NCI-H82 (cell line): Measurements from ENCODE around the gene RPS8.
"Not testable (repeated sequence)": the region's sequence is repeated elsewhere in the genome, so short reads cannot be mapped to it uniquely, and the experiment has no call there.

Source experiments
- DNase-seq: peaks from one replicate; lab custom pipeline; 2025; lab: John Stamatoyannopoulos, UW

The RPS8 gene

GRCh38 chr1:44820328-44821239 lies 45.2 kb downstream of the RPS8 start:
- no peak for DNase-seq

DNA sequence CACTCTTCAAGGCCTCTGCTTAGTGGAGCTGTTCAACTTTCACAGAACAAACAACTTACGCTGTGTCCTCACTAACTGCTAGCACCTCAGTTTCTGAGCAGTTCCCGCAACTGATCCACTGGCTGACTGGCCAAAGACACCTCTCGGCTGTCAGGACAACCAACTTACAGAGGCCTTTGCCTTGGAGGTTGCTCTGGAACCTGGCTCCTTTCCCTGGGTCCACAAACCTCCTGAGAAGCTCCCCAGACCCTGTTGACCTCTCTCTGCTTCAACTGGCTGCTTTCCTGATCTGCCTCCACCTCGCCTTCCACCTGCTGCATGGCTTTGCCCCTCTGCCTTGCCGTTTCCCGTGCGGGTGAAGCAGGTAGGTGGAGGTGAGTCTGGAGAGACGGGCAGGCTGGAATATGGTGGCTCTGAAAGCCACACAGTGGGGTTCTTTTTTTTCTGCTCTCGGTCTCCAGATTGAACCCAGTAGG lies 45.9 kb downstream of the RPS8 start:
- DNase-seq: no peak

- DNase-seq: no peak
Measured at GRCh38 chr1:44822131-44822701, 46.9 kb downstream of the RPS8 start.

DNA sequence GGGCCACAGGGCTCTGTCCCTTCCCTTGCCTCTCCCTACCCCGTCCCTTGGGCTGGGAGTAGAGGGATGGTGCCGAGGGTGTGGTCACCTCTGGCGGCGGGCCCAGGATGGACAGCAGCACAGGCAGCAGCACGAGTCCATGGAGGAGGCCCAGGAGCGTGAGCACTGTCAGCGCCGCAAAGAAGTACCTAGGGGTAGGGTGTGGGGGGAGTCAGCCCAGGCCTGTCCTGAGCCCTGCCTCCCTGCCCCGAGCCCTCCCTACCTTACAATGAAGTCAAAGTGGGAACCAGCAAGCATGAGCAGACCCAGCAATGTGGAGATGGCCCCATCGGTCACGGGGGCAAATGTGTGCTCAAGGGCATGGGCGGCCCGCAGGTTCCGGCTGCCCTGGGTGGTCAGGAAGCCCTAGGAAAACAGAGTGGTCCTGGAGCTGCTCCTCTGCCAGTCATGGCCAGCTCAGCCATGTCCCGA lies 47.7 kb downstream of the RPS8 start:
- no peak for DNase-seq

DNA sequence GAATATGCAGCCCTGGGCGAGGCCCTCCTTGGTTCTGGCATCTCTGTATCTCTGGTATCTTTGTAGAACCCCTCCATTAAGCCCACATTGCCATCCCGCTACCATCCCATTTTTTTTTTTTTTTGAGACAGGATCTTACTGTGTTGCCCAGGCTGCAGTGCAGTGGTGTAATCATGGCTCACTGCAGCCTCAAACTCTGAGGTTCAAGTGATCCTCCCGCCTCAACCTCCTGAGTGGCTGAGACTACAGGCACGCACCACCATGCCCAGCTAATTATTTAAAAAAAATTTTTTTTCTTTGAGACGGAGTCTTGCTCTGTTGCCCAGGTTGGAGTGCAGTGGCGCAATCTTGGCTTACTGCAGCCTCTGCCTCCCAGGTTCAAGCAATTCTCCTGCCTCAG lies 49.1 kb downstream of the RPS8 start:
- DNase-seq: not testable (repeated sequence)

DNA sequence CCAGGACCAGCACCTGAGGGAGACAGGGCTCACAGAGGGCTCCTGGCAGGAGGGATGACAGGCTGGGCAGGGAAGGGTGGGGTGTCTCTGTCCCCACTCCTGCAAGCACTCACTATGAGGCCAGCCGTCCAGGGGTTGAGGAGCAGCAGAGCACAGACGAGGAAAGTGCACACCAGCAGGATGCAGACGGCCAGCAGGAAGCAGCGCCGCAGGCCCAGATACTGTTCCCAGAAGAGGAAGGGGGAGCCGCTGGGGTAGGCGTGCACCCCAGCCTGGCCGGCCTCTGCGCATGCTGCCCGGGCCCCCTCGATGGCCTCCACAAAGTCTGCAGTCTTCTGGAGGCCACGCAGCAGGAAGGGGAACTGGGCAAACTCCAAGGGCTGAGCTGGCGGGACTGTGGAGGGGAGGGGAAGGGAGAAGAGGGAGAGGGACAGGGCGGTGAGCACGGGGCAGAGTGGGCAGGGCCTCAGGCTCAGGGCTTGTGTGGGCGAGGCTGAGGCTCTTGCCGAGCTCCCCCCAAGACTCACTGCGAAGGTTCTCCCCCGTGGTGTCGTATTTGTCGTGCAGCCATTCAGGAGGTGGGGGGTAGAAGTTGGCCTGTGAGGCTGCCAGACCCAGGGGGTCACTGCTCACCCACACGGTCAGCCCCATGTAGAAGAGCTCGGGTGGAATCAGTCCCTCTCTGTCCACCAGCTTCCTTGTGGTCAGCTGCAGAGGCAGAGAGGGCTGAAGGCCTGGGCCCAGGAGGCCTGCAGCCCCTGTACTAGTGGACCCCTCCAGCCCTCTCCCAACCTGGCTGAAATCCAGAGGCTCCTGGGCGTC lies 51.2 kb downstream of the RPS8 start:
- no peak for DNase-seq

DNA sequence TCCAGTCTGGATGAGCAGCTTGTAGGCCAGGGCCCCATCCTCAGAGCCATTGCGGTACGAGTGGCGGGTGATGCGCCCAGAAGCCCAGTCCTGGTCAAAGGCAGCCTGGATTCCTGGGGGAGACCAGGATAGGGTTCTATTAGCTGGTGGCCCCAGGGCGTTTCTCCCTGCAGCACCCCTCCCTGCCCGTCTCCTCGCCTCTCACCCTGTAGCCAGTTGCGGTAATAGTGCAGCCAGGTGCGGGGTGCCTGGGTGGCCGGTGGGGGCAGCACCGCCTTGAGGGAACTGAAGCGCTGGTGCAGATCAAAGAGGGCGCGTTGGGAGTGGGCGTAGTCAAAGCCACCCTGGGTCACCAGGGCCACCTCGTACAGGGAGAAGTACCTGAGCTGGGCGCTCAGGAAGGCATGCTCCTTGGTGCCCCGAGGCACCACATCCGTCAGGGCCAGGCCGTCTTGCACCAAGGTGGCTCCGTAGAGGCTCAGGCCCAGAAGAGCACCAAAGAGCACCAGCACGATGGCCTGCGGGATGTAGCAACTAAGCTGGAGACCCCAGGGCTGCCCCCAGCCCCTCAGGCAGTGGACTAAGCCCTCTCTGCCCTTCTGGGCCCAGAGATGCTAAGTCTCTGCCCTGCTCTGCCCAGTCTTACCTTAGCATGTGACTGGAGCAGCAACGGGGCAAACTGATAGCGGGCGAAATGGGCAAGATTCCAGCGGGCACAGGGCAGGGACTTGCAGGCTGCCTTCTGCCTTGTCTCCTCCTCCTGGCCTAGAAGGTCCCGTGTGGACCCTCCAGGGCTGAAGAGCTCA lies 52.1 kb downstream of the RPS8 start:
- no peak for DNase-seq

DNA sequence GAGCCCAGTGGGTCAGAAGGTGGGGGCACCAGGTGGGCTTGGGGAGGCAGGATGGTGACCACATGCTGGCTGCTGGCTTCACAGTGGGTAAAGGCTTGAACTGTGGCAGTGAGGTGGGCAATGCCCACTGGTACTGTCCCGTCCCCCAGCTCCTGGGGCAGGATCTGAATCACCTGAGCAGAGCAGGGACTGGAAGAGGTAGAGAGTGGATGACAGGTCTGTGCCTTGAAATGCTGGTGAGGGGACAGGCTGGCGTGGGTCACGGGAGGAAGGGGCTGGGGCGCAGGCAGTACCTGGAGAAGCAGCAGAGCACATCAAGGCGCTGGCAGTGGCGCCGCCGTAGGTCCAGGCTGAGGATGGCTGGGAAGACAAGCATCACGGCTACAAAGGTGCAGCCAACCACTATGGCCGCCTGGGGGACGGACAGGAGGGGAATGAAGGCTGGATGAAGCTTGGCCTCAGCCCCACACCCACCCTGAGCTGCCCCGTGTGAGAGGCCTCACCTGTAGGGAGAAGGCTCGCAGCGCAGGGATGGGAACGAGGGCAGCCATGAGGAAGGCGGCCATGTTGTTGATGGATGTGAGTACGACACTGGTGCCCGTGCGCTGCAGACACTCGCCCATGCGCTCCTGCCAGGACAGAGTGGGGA lies 52.8 kb downstream of the RPS8 start:
- DNase-seq: no peak
